ES-I3 (cell line): ENCODE results near the gene AK9.
"Not testable (repeated sequence)": the region's sequence is repeated elsewhere in the genome, so short reads cannot be mapped to it uniquely, and the experiment has no call there.

Experiments
- H3K36me3 ChIP-seq: 2 replicates; pipeline ENCODE4 v1.6.1; 2013; ENCODE audit warnings: mild to moderate bottlenecking, low read length, control low read depth, moderate library complexity; ENCODE audit not compliant: insufficient read depth
- H3K4me1 ChIP-seq: 2 replicates; pipeline ENCODE4 v1.6.1; 2013; ENCODE audit warnings: mild to moderate bottlenecking, control low read depth, low read length; ENCODE audit not compliant: insufficient read depth
- H3K9ac ChIP-seq: 2 replicates; pipeline ENCODE4 v1.6.1; 2013; ENCODE audit warnings: low read depth, mild to moderate bottlenecking, low read length, moderate library complexity
- H3K9me3 ChIP-seq: 2 replicates; pipeline ENCODE4 v1.6.1; 2013; ENCODE audit warnings: mild to moderate bottlenecking, low read length, moderate library complexity; ENCODE audit not compliant: control insufficient read depth, insufficient read depth

Gene AK9

DNA sequence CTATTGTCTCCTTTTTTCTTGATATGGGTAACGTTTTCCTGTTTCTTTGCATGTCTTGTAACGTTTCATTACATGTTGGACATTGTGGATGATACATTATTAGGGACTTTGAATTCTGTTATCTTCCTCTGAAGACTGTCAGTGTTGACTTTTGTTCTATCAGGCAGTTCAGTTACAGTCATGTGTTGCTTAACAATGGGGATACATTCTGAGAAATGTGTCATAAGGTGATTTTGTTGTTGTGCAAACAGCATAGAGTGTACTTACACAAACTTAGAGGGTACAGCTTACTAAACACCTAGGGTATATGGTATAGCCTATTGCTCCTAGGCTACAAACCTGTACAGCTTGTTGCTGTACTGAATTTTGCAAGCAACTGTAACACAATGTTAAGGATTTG is 64.7 kb downstream of the AK9 start:
- H3K4me1 ChIP-seq, result no peaks in the 10 kb centered on the region
- no peak overlapping the region for H3K9ac ChIP-seq
- H3K36me3 ChIP-seq, result no peaks in the 10 kb centered on the region
- H3K9me3 ChIP-seq, result no peaks in the 10 kb centered on the region; the same call in 1 of the 2 replicates

GRCh38 chr6:109625199-109625598 is 65.8 kb downstream of the AK9 start:
- Histone ChIP-seq H3K36me3 (no peaks in the 10 kb centered on the region), H3K9me3 (no peaks in the 10 kb centered on the region; the same call in 1 of the 2 replicates), H3K9ac (no peak overlapping the region), H3K4me1 (no peaks in the 10 kb centered on the region)

GRCh38 chr6:109623288-109623687 is 67.7 kb downstream of the AK9 start:
- no peaks in the 10 kb centered on the region for H3K4me1 ChIP-seq
- H3K9ac ChIP-seq, result no peak overlapping the region
- no peaks in the 10 kb centered on the region; the same call in 1 of the 2 replicates for H3K9me3 ChIP-seq
- no peaks in the 10 kb centered on the region for H3K36me3 ChIP-seq

- Histone ChIP-seq H3K4me1 (no peaks in the 10 kb centered on the region), H3K9ac (no peak overlapping the region), H3K36me3 (no peaks in the 10 kb centered on the region), H3K9me3 (no peaks in the 10 kb centered on the region)
Observed at GRCh38 chr6:109612268-109612667, 78.7 kb downstream of the AK9 start.

- Histone ChIP-seq H3K4me1 (no peaks in the 10 kb centered on the region), H3K9me3 (no peaks in the 10 kb centered on the region), H3K36me3 (no peaks in the 10 kb centered on the region), H3K9ac (no peak overlapping the region)
Observed at GRCh38 chr6:109611502-109611901, 79.5 kb downstream of the AK9 start.

- Histone ChIP-seq H3K9me3 (no peaks in the 10 kb centered on the region), H3K4me1 (no peaks in the 10 kb centered on the region), H3K9ac (no peak overlapping the region), H3K36me3 (no peaks in the 10 kb centered on the region)
Observed at GRCh38 chr6:109610590-109610989, 80.4 kb downstream of the AK9 start.

GRCh38 chr6:109609737-109610136 is 81.3 kb downstream of the AK9 start:
- no peak overlapping the region for H3K9ac ChIP-seq
- no peaks in the 10 kb centered on the region for H3K9me3 ChIP-seq
- no peaks in the 10 kb centered on the region for H3K4me1 ChIP-seq
- no peaks in the 10 kb centered on the region for H3K36me3 ChIP-seq

- no peak overlapping the region for H3K9ac ChIP-seq
- no peaks in the 10 kb centered on the region for H3K36me3 ChIP-seq
- no peaks in the 10 kb centered on the region for H3K4me1 ChIP-seq
- no peaks in the 10 kb centered on the region for H3K9me3 ChIP-seq
Observed at GRCh38 chr6:109606359-109606758, 84.6 kb downstream of the AK9 start.

DNA sequence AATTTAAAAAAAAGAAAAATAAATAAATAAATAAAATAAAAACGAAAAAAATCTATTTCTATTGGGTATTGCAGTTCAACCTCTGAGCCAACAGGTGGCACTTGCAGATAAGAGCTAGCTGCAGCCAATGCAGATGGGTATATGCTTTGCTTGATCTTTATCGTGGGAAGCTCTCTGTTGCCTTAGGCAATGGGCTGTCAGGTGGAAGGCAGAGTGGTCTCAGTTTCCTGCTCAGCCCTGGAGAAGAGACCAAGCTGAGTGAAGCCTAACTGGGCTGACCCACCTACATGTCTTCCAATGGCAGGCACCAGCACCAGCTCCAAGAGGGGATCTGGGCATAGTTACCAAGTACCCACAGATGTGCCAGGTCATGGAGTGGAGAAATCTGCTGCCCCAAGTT is 95.0 kb downstream of the AK9 start:
- Histone ChIP-seq H3K9ac (no peak overlapping the region), H3K36me3 (no peaks in the 10 kb centered on the region), H3K4me1 (no peaks in the 10 kb centered on the region), H3K9me3 (no peaks in the 10 kb centered on the region)

DNA sequence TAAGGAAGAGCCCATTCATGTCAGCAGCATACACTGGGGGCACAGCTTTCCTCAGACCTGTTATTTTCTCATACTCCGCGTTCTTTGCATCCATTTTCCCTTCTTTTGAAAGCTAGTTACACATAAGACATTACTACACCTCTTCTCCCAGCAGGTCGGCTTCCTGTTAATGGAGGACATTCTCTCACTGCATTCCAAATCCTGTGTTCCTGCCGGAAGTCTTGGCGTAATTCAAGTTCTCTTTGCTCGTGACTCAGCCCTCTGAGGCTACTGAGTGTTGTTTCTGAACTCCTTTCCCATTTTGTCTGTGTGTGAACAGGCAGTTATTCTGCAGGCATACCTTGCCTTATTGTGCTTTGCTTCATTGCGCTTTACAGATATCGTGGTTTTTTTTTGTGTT is 110.5 kb downstream of the AK9 start:
- Histone ChIP-seq H3K9me3 (0 out of 2 replicates have a peak, but pooled peaks cover 2% of the 10 kb centered on the region), H3K4me1 (no peaks in the 10 kb centered on the region), H3K9ac (no peak overlapping the region), H3K36me3 (no peaks in the 10 kb centered on the region)

DNA sequence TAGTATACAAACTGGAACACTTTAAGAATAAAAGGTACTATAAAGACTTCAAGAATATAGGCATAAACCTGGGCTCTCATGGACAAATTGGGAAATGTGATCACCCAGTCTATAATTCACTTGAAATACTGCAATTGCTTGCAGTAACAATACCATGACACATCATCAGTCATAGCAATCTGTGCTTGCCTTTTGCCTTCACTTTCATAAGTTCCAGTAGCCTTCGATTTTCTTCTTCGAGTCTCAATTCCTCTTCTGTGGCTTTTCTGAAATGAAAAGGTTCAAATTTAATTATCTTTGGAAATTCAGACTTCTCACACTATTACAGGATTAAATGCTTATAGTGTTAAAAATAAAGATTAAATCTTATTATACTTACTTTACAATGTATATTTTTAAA is 111.6 kb downstream of the AK9 start:
- no peaks in the 10 kb centered on the region for H3K36me3 ChIP-seq
- H3K9me3 ChIP-seq, result 0 out of 2 replicates have a peak, but pooled peaks cover 2% of the 10 kb centered on the region
- no peak overlapping the region for H3K9ac ChIP-seq
- no peaks in the 10 kb centered on the region for H3K4me1 ChIP-seq

DNA sequence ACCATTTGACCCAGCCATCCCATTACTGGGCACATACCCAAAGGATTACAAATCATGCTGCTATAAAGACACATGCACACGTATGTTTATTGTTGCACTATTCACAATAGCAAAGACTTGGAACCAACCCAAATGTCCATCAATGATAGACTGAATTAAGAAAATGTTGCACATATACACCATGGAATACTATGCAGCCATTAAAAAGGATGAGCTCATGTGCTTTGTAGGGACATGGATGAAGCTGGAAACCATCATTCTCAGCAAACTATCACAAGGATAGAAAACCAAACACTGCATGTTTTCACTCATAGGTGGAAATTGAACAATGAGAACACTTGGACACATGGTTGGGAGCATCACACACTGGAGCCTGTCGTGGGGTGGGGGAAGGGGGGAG is 121.1 kb downstream of the AK9 start:
- not testable (repeated sequence) for H3K36me3 ChIP-seq, H3K9me3 ChIP-seq, H3K9ac ChIP-seq, H3K4me1 ChIP-seq

DNA sequence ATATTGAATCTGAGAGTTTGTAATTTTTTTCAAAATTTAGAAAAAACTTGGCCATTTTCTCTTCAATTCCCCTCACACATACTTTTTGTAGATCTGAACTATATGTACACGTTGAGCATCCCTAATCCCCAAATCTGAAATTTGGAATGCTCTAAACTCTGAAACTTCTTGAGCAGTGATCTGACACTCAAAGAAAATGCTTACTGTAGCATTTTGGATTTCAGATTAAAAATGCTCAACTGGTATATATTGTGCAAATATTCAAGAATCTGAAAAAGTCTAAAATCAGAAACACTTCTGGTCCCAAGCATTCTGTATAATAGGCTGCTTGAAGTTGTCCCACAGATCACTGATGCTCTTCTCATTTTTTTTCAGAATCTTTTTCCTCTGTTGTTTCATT is 129.2 kb downstream of the AK9 start:
- peaks cover 3% of the 10 kb centered on the region; the same call in 1 of the 2 replicates for H3K9me3 ChIP-seq
- no peak overlapping the region for H3K9ac ChIP-seq
- H3K36me3 ChIP-seq, result no peaks in the 10 kb centered on the region
- H3K4me1 ChIP-seq, result no peaks in the 10 kb centered on the region

- Histone ChIP-seq H3K36me3 (no peaks in the 10 kb centered on the region), H3K4me1 (no peaks in the 10 kb centered on the region), H3K9ac (no peak overlapping the region), H3K9me3 (no peaks in the 10 kb centered on the region)
Observed at GRCh38 chr6:109531446-109531845, 159.6 kb downstream of the AK9 start.

GRCh38 chr6:109527989-109528388 is 163.0 kb downstream of the AK9 start:
- H3K36me3 ChIP-seq, result no peaks in the 10 kb centered on the region
- 0 out of 2 replicates have a peak, but pooled peaks cover 5% of the 10 kb centered on the region for H3K9me3 ChIP-seq
- H3K4me1 ChIP-seq, result no peaks in the 10 kb centered on the region
- H3K9ac ChIP-seq, result no peak overlapping the region
